GM23248 (cell line): ENCODE results near the gene FAM53A.

Experiments used
- EZH2 ChIP-seq: fragments of 200-600 bp; sonication (generic); IDR thresholded peaks from 2 replicates; pipeline ENCODE4 v1.6.1; 2018; ENCODE audit warnings: antibody characterized with exemption, mild to moderate bottlenecking; ENCODE audit not compliant: insufficient read depth, poor library complexity, severe bottlenecking
- EZH2phosphoT487 ChIP-seq: fragments of 200-600 bp; sonication (generic); IDR thresholded peaks from 2 replicates; pipeline ENCODE4 v1.6.1; 2018; ENCODE audit warnings: antibody characterized with exemption, moderate library complexity, mild to moderate bottlenecking, low read depth; ENCODE audit not compliant: insufficient read depth

DNA sequence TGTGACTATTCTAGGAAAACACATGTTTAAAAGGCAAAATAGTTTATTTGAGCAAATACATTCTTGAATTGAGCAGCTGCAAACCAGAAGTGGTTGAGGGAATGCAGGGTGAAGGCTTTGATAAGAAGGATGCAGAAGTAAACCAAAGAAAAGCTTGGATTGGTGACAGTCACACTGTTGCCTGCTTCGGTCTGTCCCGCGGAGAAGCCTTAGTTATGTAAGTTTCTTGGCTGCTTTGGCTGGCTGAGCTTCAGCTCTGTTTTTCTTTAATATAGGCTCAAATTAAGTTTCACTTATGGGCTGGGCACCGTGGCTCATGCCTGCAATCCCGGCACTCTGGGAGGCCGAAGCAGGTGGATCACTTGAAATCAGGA is 67.6 kb downstream of the FAM53A start:
- TF ChIP-seq EZH2 = no peak
- no peak for TF ChIP-seq EZH2phosphoT487
